Measurements from ENCODE around the gene BLMH. TPM values are rescaled to one million over a fixed set of nuclear protein-coding genes. Genes with fewer than 3 reads are reported as not detected.

BLMH gene
- total and polyA plus RNA-seq, 4 donors = 10.5 to 50.9 (median 21.6) TPM

GRCh38 chr17:30225112-30225511 is 66.6 kb downstream of the BLMH start:
- Histone ChIP-seq H3K9me3 (ENCODE audit: control insufficient read depth in 4 of 4, insufficient read depth in 3 of 4, low read length in 3 of 4) (no peaks in the 10 kb centered on the region), H3K27me3 (ENCODE audit: control insufficient read depth in 3 of 3, insufficient read depth in 3 of 3, low read length in 2 of 3) (peaks cover 0 to 2% (median 0%) of the 10 kb centered on the region in 3 donors), H3K27ac (ENCODE audit: low read depth in 1 of 2, low read length in 1 of 2) (no peak overlapping the region), H3K9ac (ENCODE audit: insufficient read depth in 1 of 2, low read length in 2 of 2) (no peak overlapping the region), H3K4me1 (ENCODE audit: control insufficient read depth in 5 of 5, insufficient read depth in 5 of 5, low read length in 5 of 5) (peaks cover 0 to 2% (median 0%) of the 10 kb centered on the region in 5 donors), H3K36me3 (ENCODE audit: control insufficient read depth in 4 of 4, insufficient read depth in 4 of 4, low read length in 4 of 4) (peaks cover 0 to 1% (median 0%) of the 10 kb centered on the region in 4 donors), H3K4me3 (no peak overlapping the region)
- 70 to 86% methylated on average over 3 of the region's 3 CpGs for WGBS, 2 donors
- DNase-seq (no peak), ATAC-seq (ENCODE audit: insufficient read depth, low FRiP score) (no peak)
- no peak for TF ChIP-seq CTCF (IDR thresholded peaks at IDR 0.05; ENCODE audit: control extremely low read depth, extremely low read depth)

- Histone ChIP-seq H3K4me3 (no peak overlapping the region), H3K27me3 (ENCODE audit: control insufficient read depth in 3 of 3, insufficient read depth in 3 of 3, low read length in 2 of 3) (no peaks in the 10 kb centered on the region), H3K27ac (ENCODE audit: low read depth in 1 of 2, low read length in 1 of 2) (no peak overlapping the region), H3K4me1 (ENCODE audit: control insufficient read depth in 5 of 5, insufficient read depth in 5 of 5, low read length in 5 of 5) (peaks cover 0 to 2% (median 0%) of the 10 kb centered on the region in 5 donors), H3K9me3 (ENCODE audit: control insufficient read depth in 4 of 4, insufficient read depth in 3 of 4, low read length in 3 of 4) (no peaks in the 10 kb centered on the region), H3K9ac (ENCODE audit: insufficient read depth in 1 of 2, low read length in 2 of 2) (no peak overlapping the region), H3K36me3 (ENCODE audit: control insufficient read depth in 4 of 4, insufficient read depth in 4 of 4, low read length in 4 of 4) (peaks cover 0 to 1% (median 0%) of the 10 kb centered on the region in 4 donors)
- DNase-seq (no peak), ATAC-seq (ENCODE audit: insufficient read depth, low FRiP score) (no peak)
- no peak for TF ChIP-seq CTCF (IDR thresholded peaks at IDR 0.05; ENCODE audit: control extremely low read depth, extremely low read depth)
- 60 to 76% methylated on average over 8 of the region's 8 CpGs for WGBS, 2 donors
Observed at GRCh38 chr17:30224419-30224960, 67.3 kb downstream of the BLMH start.

- Histone ChIP-seq H3K27ac (ENCODE audit: low read depth in 1 of 2, low read length in 1 of 2) (peak overlapping the region in 1 of 2 donors; percentile 6), H3K9me3 (ENCODE audit: control insufficient read depth in 4 of 4, insufficient read depth in 3 of 4, low read length in 3 of 4) (no peaks in the 10 kb centered on the region), H3K4me3 (no peak overlapping the region), H3K27me3 (ENCODE audit: control insufficient read depth in 3 of 3, insufficient read depth in 3 of 3, low read length in 2 of 3) (no peaks in the 10 kb centered on the region), H3K36me3 (ENCODE audit: control insufficient read depth in 4 of 4, insufficient read depth in 4 of 4, low read length in 4 of 4) (peaks cover 0 to 1% (median 0%) of the 10 kb centered on the region in 4 donors), H3K9ac (ENCODE audit: insufficient read depth in 1 of 2, low read length in 2 of 2) (no peak overlapping the region), H3K4me1 (ENCODE audit: control insufficient read depth in 5 of 5, insufficient read depth in 5 of 5, low read length in 5 of 5) (peaks cover 0 to 2% (median 0%) of the 10 kb centered on the region in 5 donors)
- WGBS, 2 donors = 84 to 86% methylated on average over 13 of the region's 13 CpGs
- DNase-seq (no peak), ATAC-seq (ENCODE audit: insufficient read depth, low FRiP score) (no peak)
- TF ChIP-seq CTCF (IDR thresholded peaks at IDR 0.05; ENCODE audit: control extremely low read depth, extremely low read depth) = no peak
Observed at GRCh38 chr17:30222721-30223175, 69.0 kb downstream of the BLMH start.

GRCh38 chr17:30222251-30222650 is 69.5 kb downstream of the BLMH start:
- no peak for TF ChIP-seq CTCF (IDR thresholded peaks at IDR 0.05; ENCODE audit: control extremely low read depth, extremely low read depth)
- no peaks in the 10 kb centered on the region for H3K27me3 ChIP-seq (ENCODE audit: control insufficient read depth in 3 of 3, insufficient read depth in 3 of 3, low read length in 2 of 3)
- H3K9me3 ChIP-seq (ENCODE audit: control insufficient read depth in 4 of 4, insufficient read depth in 3 of 4, low read length in 3 of 4) = no peaks in the 10 kb centered on the region
- 70 to 83% methylated on average over 4 of the region's 4 CpGs for WGBS, 2 donors
- peaks cover 0 to 1% (median 0%) of the 10 kb centered on the region in 4 donors for H3K36me3 ChIP-seq (ENCODE audit: control insufficient read depth in 4 of 4, insufficient read depth in 4 of 4, low read length in 4 of 4)
- peak overlapping the region in 1 of 2 donors; percentile 21 for H3K27ac ChIP-seq (ENCODE audit: low read depth in 1 of 2, low read length in 1 of 2)
- H3K4me3 ChIP-seq = no peak overlapping the region
- peaks cover 0 to 2% (median 0%) of the 10 kb centered on the region in 5 donors for H3K4me1 ChIP-seq (ENCODE audit: control insufficient read depth in 5 of 5, insufficient read depth in 5 of 5, low read length in 5 of 5)
- H3K9ac ChIP-seq (ENCODE audit: insufficient read depth in 1 of 2, low read length in 2 of 2) = no peak overlapping the region
- DNase-seq (no peak), ATAC-seq (ENCODE audit: insufficient read depth, low FRiP score) (no peak)
